ENCODE results near the gene LCLAT1. TPM values are rescaled to one million over a fixed set of nuclear protein-coding genes. Genes with fewer than 3 reads are reported as not detected.
A peak's percentile ranks its signal among the peaks of the same experiment; 100 is the strongest.

The LCLAT1 gene
- total RNA-seq, 4 donors from 2014 or later = 11.9 to 13.5 (median 12.6) TPM

DNA sequence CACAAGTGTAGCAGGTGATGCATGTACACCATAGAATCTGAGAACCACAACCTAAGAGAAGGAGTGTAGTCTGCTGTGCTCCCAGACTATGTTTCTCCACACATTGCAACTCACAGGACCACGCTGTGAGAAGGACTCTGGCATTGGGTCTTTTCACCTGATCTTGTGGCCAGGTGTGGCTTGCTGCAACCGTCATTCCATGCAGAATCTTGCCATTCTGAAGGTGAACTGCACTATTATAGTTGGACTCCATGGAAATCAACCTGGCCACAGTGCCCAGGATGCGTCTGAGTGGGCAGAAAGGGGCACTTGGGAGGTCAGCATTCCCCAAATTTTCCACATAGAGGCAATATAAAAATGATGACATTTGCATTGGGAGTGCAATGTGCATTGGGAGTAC is 237.9 kb downstream of the LCLAT1 start:
- H3K4me1 ChIP-seq = peaks cover 0 to 15% (median 0%) of the 10 kb centered on the region in 3 donors
- no peaks in the 10 kb centered on the region for H3K27me3 ChIP-seq
- no peak overlapping the region for H3K27ac ChIP-seq
- H3K9me3 ChIP-seq = no peaks in the 10 kb centered on the region
- WGBS, 2 donors = 84 to 93% methylated on average over 3 of the region's 3 CpGs
- DNase-seq = no peak
- TF ChIP-seq POLR2A (IDR thresholded peaks at IDR 0.05) = no peak
- TF ChIP-seq, protein P1, sequence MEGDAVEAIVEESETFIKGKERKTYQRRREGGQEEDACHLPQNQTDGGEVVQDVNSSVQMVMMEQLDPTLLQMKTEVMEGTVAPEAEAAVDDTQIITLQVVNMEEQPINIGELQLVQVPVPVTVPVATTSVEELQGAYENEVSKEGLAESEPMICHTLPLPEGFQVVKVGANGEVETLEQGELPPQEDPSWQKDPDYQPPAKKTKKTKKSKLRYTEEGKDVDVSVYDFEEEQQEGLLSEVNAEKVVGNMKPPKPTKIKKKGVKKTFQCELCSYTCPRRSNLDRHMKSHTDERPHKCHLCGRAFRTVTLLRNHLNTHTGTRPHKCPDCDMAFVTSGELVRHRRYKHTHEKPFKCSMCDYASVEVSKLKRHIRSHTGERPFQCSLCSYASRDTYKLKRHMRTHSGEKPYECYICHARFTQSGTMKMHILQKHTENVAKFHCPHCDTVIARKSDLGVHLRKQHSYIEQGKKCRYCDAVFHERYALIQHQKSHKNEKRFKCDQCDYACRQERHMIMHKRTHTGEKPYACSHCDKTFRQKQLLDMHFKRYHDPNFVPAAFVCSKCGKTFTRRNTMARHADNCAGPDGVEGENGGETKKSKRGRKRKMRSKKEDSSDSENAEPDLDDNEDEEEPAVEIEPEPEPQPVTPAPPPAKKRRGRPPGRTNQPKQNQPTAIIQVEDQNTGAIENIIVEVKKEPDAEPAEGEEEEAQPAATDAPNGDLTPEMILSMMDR (IDR thresholded peaks at IDR 0.05) = no peak
- no peak overlapping the region for H3K4me3 ChIP-seq
- intact Hi-C loops (cut with DNase I) = no loop called here
- no peaks in the 10 kb centered on the region for H3K36me3 ChIP-seq

- TF ChIP-seq, protein P1 (IDR thresholded peaks at IDR 0.05) = peak in 2 of 6 experiments; percentile 18 to 48
- no peak for TF ChIP-seq POLR2A (IDR thresholded peaks at IDR 0.05)
- DNase-seq = no peak
Measured at GRCh38 chr2:30686000-30686399, 239.0 kb downstream of the LCLAT1 start.

DNA sequence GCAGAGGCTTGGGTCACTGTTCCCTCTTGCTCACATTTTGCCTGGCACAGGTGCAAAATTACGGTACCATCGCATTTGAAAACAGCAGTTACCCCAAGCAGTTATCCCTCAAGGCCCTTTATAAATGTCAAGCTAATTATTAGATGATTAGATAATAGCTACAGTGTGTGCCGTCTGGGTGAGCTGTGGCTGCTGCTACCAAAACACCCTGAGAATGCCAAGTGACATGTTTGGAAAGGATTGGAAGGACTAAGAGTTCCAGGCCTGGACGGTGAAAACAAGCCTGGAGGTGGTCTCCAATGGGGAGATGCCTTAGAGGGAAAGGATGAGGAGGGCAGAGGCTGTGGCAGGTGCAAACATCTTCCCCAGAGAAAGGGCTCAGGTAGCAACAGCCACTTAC is 239.6 kb downstream of the LCLAT1 start:
- Histone ChIP-seq H3K27ac (peak overlapping the region in 1 of 4 donors; percentile 29), H3K4me3 (no peak overlapping the region), H3K27me3 (no peaks in the 10 kb centered on the region), H3K4me1 (peaks cover 0 to 20% (median 0%) of the 10 kb centered on the region in 3 donors), H3K9me3 (no peaks in the 10 kb centered on the region), H3K36me3 (no peaks in the 10 kb centered on the region)
- 54 to 59% methylated on average over 4 of the region's 4 CpGs for WGBS, 2 donors
- no peak for TF ChIP-seq POLR2A (IDR thresholded peaks at IDR 0.05)
- TF ChIP-seq, protein P1 (IDR thresholded peaks at IDR 0.05) = no peak
- no peak for DNase-seq
- intact Hi-C loops (cut with DNase I) = no loop called here

More at GRCh38 chr2:30686000-30686399, 239.0 kb downstream of the LCLAT1 start:
- H3K27ac ChIP-seq = no peak overlapping the region
- H3K36me3 ChIP-seq = no peaks in the 10 kb centered on the region
- no peak overlapping the region for H3K4me3 ChIP-seq
- H3K27me3 ChIP-seq = no peaks in the 10 kb centered on the region
- intact Hi-C loops (cut with DNase I) = no loop called here
- H3K4me1 ChIP-seq = peaks cover 0 to 20% (median 0%) of the 10 kb centered on the region in 3 donors
- H3K9me3 ChIP-seq = no peaks in the 10 kb centered on the region
- WGBS, 2 donors = 57 to 100% methylated on average over 1 of the region's 2 CpGs

DNA sequence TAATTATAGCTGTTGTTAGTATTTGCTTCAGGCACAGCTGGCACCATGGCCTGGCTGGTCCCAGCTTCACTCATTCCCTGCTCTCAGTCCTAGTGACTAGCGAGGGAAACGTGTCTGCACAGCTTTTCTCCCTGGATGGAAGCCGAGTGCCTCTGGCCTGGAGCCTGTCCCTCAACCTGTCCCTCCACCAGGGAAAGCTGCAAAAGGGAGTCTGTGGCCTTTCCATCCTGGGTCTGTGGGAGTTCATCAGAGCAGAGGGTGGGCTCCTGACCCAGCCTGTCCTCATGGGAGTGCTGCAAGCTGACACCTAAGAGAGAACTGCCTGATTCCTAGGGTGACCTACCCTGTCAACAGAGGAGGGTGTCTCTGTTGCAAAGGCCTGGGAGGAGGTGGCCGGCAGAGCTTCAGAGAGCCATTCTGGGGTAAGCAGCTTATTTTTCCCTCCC is 241.9 kb downstream of the LCLAT1 start:
- H3K36me3 ChIP-seq = no peaks in the 10 kb centered on the region
- 60% methylated on average over 1 of the region's 4 CpGs; no CpG with 5 or more reads in 1 of the 2 donors for whole genome bisulfite sequencing, 2 donors
- no peak overlapping the region for H3K4me3 ChIP-seq
- peaks cover 0 to 24% (median 0%) of the 10 kb centered on the region in 3 donors for H3K4me1 ChIP-seq
- no peaks in the 10 kb centered on the region for H3K9me3 ChIP-seq
- TF ChIP-seq, protein P1 (IDR thresholded peaks at IDR 0.05) = no peak
- peaks cover 0 to 4% (median 0%) of the 10 kb centered on the region in 4 donors for H3K27me3 ChIP-seq
- no peak for DNase-seq
- peak overlapping the region; percentile 56 to 83 (median 66) for H3K27ac ChIP-seq
- intact Hi-C loops (cut with DNase I) = no loop called here

DNA sequence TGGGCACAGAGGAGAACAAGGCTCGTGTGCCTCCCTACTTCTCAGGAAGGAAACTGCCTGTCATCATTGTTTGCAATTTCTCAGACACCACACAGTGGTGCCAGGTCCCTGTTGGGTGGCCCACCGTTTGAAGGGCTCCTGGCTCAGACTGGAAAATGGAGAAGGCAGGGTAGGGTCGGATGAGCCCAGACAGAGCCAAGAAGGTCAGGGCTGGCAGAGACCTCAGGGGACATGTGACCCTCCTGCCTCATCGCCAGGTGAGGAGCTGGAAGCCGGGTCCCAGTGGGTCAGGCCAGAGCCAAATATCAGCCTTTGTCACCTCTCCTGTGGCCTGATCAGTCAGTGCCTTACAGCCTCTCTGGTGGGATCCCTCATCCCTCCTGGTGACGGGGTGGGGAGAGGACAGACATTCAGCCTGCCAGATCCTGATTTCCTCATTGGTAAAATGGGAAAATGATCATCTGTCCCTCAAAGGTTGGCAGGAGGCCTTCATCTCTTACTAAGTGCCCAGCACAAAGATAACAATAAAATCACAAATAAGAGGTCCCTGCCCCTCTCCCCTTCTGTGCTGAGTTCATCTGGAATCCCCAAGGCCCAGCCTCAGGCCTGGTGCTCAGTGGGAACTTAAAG is 242.6 kb downstream of the LCLAT1 start:
- intact Hi-C loops (cut with DNase I) = no loop called here
- Histone ChIP-seq H3K9me3 (no peaks in the 10 kb centered on the region), H3K4me3 (no peak overlapping the region), H3K27me3 (peaks cover 0 to 10% (median 0%) of the 10 kb centered on the region in 4 donors), H3K27ac (peak overlapping the region; percentile 56 to 83 (median 66)), H3K4me1 (peaks cover 0 to 28% (median 0%) of the 10 kb centered on the region in 3 donors), H3K36me3 (no peaks in the 10 kb centered on the region)
- no peak for TF ChIP-seq POLR2A (IDR thresholded peaks at IDR 0.05)
- TF ChIP-seq, protein P1 (IDR thresholded peaks at IDR 0.05) = no peak
- 52 to 70% methylated on average over 2 of the region's 6 CpGs for WGBS, 2 donors
- no peak for DNase-seq

All from esophagus squamous epithelium (tissue), 5 donors.